WTC11 (cell line): ENCODE data around the gene C1QTNF12.

Experiments
- ATF2 ChIP-seq: sonication (generic); formaldehyde crosslinking; IDR thresholded peaks from 2 replicates; pipeline ENCODE4 v1.8.1; 2022; ENCODE audit warnings: low read depth, missing genetic modification reagents, borderline replicate concordance
- ATF3 ChIP-seq: sonication (generic); formaldehyde crosslinking; conservative IDR thresholded peaks from 2 replicates; pipeline ENCODE4 v1.8.1; 2022; ENCODE audit warnings: mild to moderate bottlenecking, missing genetic modification reagents
- CREB1 ChIP-seq: sonication (generic); formaldehyde crosslinking; IDR thresholded peaks from 2 replicates; pipeline ENCODE4 v1.8.0; 2023; ENCODE audit warnings: mild to moderate bottlenecking, missing genetic modification reagents
- CTCF ChIP-seq: fragments of 200-600 bp; IDR thresholded peaks from 2 replicates; pipeline ENCODE4 v1.8.0; 2022; ENCODE audit warnings: antibody characterized with exemption
- ETV6 ChIP-seq: sonication (generic); formaldehyde crosslinking; IDR thresholded peaks from 2 replicates; pipeline ENCODE4 v1.8.1; 2022; ENCODE audit warnings: mild to moderate bottlenecking, missing genetic modification reagents
- FOXP4 ChIP-seq: sonication (generic); formaldehyde crosslinking; IDR thresholded peaks from 2 replicates; pipeline ENCODE4 v1.8.0; 2022; ENCODE audit warnings: mild to moderate bottlenecking, missing genetic modification reagents
- JUN ChIP-seq: sonication (generic); formaldehyde crosslinking; IDR thresholded peaks from 2 replicates; pipeline ENCODE4 v1.8.0; 2023; ENCODE audit warnings: mild to moderate bottlenecking, missing genetic modification reagents
- MXD4 ChIP-seq: fragments of 250-450 bp; sonication (Bioruptor Pico); IDR thresholded peaks from 2 replicates; pipeline ENCODE4 v1.8.0; 2021; ENCODE audit warnings: mild to moderate bottlenecking, moderate library complexity, borderline replicate concordance
- NFYB ChIP-seq: sonication (generic); formaldehyde crosslinking; conservative IDR thresholded peaks from 2 replicates; pipeline ENCODE4 v1.8.0; 2022; ENCODE audit warnings: low read depth, missing genetic modification reagents
- NR1H2 ChIP-seq: sonication (generic); formaldehyde crosslinking; IDR thresholded peaks from 2 replicates; pipeline ENCODE4 v1.9.0; 2021; ENCODE audit warnings: mild to moderate bottlenecking, moderate library complexity, missing genetic modification reagents
- NR2C2 ChIP-seq: sonication (generic); formaldehyde crosslinking; IDR thresholded peaks from 2 replicates; pipeline ENCODE4 v1.8.0; 2022; ENCODE audit warnings: mild to moderate bottlenecking, missing genetic modification reagents
- SMAD4 ChIP-seq: sonication (generic); formaldehyde crosslinking; IDR thresholded peaks from 2 replicates; pipeline ENCODE4 v1.8.0; 2022; ENCODE audit warnings: mild to moderate bottlenecking, missing genetic modification reagents
- ZBTB21 ChIP-seq: sonication (generic); formaldehyde crosslinking; IDR thresholded peaks from 2 replicates; pipeline ENCODE4 v1.8.1; 2023; ENCODE audit warnings: mild to moderate bottlenecking, missing genetic modification reagents, borderline replicate concordance
- ZNF232 ChIP-seq: sonication (generic); formaldehyde crosslinking; IDR thresholded peaks from 2 replicates; pipeline ENCODE4 v1.8.0; 2022; ENCODE audit warnings: mild to moderate bottlenecking, missing genetic modification reagents

- TF ChIP-seq JUN (CRISPR knock-in tag) (no peak), ZBTB21 (CRISPR knock-in tag) (no peak), CREB1 (CRISPR knock-in tag) (no peak), NR1H2 (CRISPR knock-in tag) (no peak), NR2C2 (CRISPR knock-in tag) (no peak), SMAD4 (CRISPR knock-in tag) (no peak), ETV6 (no peak), CTCF (no peak), ZNF232 (CRISPR knock-in tag) (no peak), MXD4 (CRISPR knock-in tag) (no peak), FOXP4 (CRISPR knock-in tag) (no peak), ATF2 (CRISPR knock-in tag) (no peak), NFYB (no peak), ATF3 (CRISPR knock-in tag) (no peak)
Measured at GRCh38 chr1:1219341-1219740, 27.2 kb downstream of the C1QTNF12 start.
